ENCODE data around the gene TBC1D14.

TBC1D14 gene

DNA sequence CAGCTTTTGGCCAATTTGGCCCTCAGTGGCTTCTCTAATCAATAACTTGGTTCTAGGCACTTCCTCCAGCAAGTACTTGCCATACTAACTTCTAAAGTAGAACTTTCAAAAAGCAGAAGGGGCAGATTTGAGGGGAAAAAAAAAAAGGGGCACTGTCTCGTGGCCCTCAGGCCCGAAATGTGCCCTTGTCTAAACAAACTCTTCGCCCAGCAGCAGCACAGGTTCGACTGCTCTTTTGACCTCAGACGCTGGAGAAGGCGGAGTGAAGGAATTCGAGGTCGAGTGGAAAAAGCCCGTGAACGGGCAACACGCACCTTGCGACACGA is 157.5 kb downstream of the TBC1D14 start:
- H3F3A ChIP-seq (ENCODE audit: low read depth): no peaks in the 10 kb centered on the region
- no peaks in the 10 kb centered on the region for H3K9me3 ChIP-seq (ENCODE audit: insufficient read depth, low read depth, low read length)
- H3K36me3 ChIP-seq (ENCODE audit: insufficient read depth, low read length): peaks cover 17% of the 10 kb centered on the region
- peaks cover 33% of the 10 kb centered on the region for H3K79me2 ChIP-seq (ENCODE audit: insufficient read depth, low read length)
- H3K27me3 ChIP-seq (ENCODE audit: insufficient read depth, low read length, poor library complexity, severe bottlenecking): no peaks in the 10 kb centered on the region
- peak overlapping the region; percentile 83 for H3K9ac ChIP-seq (ENCODE audit: low read depth, low read length, poor library complexity, severe bottlenecking)
- H3K4me3 ChIP-seq (ENCODE audit: low read length, poor library complexity, severe bottlenecking): peak overlapping the region; percentile 82
- TF ChIP-seq, protein P1, sequence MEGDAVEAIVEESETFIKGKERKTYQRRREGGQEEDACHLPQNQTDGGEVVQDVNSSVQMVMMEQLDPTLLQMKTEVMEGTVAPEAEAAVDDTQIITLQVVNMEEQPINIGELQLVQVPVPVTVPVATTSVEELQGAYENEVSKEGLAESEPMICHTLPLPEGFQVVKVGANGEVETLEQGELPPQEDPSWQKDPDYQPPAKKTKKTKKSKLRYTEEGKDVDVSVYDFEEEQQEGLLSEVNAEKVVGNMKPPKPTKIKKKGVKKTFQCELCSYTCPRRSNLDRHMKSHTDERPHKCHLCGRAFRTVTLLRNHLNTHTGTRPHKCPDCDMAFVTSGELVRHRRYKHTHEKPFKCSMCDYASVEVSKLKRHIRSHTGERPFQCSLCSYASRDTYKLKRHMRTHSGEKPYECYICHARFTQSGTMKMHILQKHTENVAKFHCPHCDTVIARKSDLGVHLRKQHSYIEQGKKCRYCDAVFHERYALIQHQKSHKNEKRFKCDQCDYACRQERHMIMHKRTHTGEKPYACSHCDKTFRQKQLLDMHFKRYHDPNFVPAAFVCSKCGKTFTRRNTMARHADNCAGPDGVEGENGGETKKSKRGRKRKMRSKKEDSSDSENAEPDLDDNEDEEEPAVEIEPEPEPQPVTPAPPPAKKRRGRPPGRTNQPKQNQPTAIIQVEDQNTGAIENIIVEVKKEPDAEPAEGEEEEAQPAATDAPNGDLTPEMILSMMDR (conservative IDR thresholded peaks at IDR 0.05; ENCODE audit: low read length): no peak
- TF ChIP-seq EZH2phosphoT487 (IDR thresholded peaks at IDR 0.05; ENCODE audit: borderline replicate concordance): no peak
- H3K4me1 ChIP-seq (ENCODE audit: insufficient read depth, low read length, poor library complexity, severe bottlenecking): peaks cover 23% of the 10 kb centered on the region
- peak overlapping the region; percentile 84; the same call in 1 of the 2 replicates for H2AFZ ChIP-seq (ENCODE audit: low read length)
- peak overlapping the region; percentile 100 for H3K4me2 ChIP-seq (ENCODE audit: low read depth, low read length, poor library complexity, severe bottlenecking)
- H4K20me1 ChIP-seq (ENCODE audit: insufficient read depth, low read length, poor library complexity, severe bottlenecking): peaks cover 50% of the 10 kb centered on the region
- H3K9me2 ChIP-seq (replicated peaks; ENCODE audit: low read depth, low read length): no peaks in the 10 kb centered on the region

DNA sequence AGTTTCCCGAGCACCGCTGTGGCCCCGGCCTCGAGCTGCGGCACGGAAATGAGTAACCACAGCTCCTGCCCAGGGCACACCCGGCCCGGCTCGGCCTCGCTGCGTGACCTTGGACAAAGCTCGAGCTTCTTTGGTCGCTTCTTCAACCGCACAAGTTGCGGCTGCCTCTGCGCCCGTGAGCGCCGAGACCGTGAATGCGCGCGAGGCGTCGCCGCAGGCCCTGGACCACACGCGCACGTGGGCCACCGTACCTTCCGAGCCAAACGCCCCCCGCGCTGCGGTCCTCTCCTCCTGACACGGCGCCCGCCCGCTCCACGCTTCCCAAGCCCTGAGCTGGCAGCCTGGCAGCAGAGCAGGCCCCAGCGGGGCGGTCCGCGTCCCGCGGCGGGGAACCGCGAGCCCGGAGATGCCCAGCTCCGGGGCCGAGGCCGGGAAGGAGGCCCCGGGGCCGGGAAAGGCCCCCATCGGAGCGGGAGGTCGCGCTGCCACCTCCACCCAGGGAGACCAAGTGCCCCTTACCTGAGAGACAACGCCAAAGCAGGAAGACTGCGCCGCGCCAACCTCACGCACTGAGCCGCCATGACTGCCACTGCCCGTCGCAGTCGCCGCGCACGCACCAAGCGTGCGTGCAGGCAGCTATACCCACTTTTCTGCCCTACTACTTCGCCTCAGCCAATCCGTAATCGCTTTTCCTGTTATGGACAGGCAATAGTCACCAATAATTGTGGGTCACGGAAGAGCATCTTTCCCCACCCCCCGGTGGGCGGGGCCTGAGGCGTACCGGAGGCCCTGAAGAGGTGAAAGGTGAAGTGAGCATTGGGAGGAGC is 158.0 kb downstream of the TBC1D14 start, which contains the start of gene GRPEL1:
TSS of gene GRPEL1 (minus strand) at position 613 of the 827 bp plus-strand sequence. CDS start at position 581, 32 bp downstream.
- Histone ChIP-seq H3K4me3 (ENCODE audit: low read length, poor library complexity, severe bottlenecking) (peak within 1 kb of the TSS; percentile 82), H3F3A (ENCODE audit: low read depth) (no peaks in the 10 kb centered on the region), H3K4me1 (ENCODE audit: insufficient read depth, low read length, poor library complexity, severe bottlenecking) (peaks cover 23% of the 10 kb centered on the region), H3K9me3 (ENCODE audit: insufficient read depth, low read depth, low read length) (no peaks in the 10 kb centered on the region), H3K36me3 (ENCODE audit: insufficient read depth, low read length) (peaks cover 15% of the 10 kb centered on the region), H3K9me2 (replicated peaks; ENCODE audit: low read depth, low read length) (no peaks in the 10 kb centered on the region), H3K4me2 (ENCODE audit: low read depth, low read length, poor library complexity, severe bottlenecking) (peak within 1 kb of the TSS; percentile 100), H3K9ac (ENCODE audit: low read depth, low read length, poor library complexity, severe bottlenecking) (peak within 1 kb of the TSS; percentile 83), H2AFZ (ENCODE audit: low read length) (peak within 1 kb of the TSS; percentile 84), H3K27me3 (ENCODE audit: insufficient read depth, low read length, poor library complexity, severe bottlenecking) (no peaks in the 10 kb centered on the region), H3K79me2 (ENCODE audit: insufficient read depth, low read length) (peaks cover 33% of the 10 kb centered on the region), H4K20me1 (ENCODE audit: insufficient read depth, low read length, poor library complexity, severe bottlenecking) (peaks cover 50% of the 10 kb centered on the region)
- TF ChIP-seq, protein P1 (conservative IDR thresholded peaks at IDR 0.05; ENCODE audit: low read length): no peak
- no peak for TF ChIP-seq EZH2phosphoT487 (IDR thresholded peaks at IDR 0.05; ENCODE audit: borderline replicate concordance)

DNA sequence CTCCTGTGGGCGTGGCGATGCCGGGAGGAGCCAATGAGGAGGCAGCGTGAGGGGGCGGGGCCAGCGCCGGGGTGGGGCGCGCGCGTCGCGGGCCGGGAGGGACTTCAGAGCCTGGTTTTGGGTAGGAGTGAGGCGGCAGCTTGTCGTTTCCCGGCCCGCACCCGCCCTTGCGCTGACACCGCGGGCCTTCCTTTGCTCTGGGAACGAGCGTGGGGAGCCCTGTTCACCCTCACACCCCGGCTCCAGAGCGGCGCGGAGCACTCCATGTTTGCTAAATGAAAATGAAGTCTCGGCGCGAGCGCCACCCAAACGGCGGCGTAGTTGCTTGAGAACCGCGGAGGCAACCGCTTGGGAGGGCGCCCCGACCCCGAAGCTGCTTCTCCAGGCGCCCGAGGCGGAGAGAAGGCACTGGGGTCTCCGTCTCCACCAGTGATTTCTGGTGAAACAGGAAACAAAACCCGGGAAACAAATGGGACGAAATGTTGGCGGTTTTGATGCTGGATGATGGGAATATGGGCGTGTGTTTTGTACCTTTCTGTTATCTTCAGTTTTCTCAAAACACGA is 158.7 kb downstream of the TBC1D14 start:
- peaks cover 33% of the 10 kb centered on the region for H3K79me2 ChIP-seq (ENCODE audit: insufficient read depth, low read length)
- peak overlapping the region; percentile 70 for H3K9ac ChIP-seq (ENCODE audit: low read depth, low read length, poor library complexity, severe bottlenecking)
- no peaks in the 10 kb centered on the region for H3K27me3 ChIP-seq (ENCODE audit: insufficient read depth, low read length, poor library complexity, severe bottlenecking)
- H4K20me1 ChIP-seq (ENCODE audit: insufficient read depth, low read length, poor library complexity, severe bottlenecking): peaks cover 44% of the 10 kb centered on the region
- peaks cover 23% of the 10 kb centered on the region for H3K4me1 ChIP-seq (ENCODE audit: insufficient read depth, low read length, poor library complexity, severe bottlenecking)
- peak overlapping the region; percentile 81 for H2AFZ ChIP-seq (ENCODE audit: low read length)
- H3K4me2 ChIP-seq (ENCODE audit: low read depth, low read length, poor library complexity, severe bottlenecking): peak overlapping the region; percentile 86
- H3K9me2 ChIP-seq (replicated peaks; ENCODE audit: low read depth, low read length): no peaks in the 10 kb centered on the region
- no peak for TF ChIP-seq EZH2phosphoT487 (IDR thresholded peaks at IDR 0.05; ENCODE audit: borderline replicate concordance)
- TF ChIP-seq, protein P1 (conservative IDR thresholded peaks at IDR 0.05; ENCODE audit: low read length): peak; percentile 23; the same call in 1 of the 2 replicates
- no peaks in the 10 kb centered on the region for H3F3A ChIP-seq (ENCODE audit: low read depth)
- no peaks in the 10 kb centered on the region for H3K9me3 ChIP-seq (ENCODE audit: insufficient read depth, low read depth, low read length)
- peaks cover 8% of the 10 kb centered on the region for H3K36me3 ChIP-seq (ENCODE audit: insufficient read depth, low read length)
- H3K4me3 ChIP-seq (ENCODE audit: low read length, poor library complexity, severe bottlenecking): peak overlapping the region; percentile 82

All from Loucy (cell line).